HepG2 (cell line): Measurements from ENCODE around the gene PYGB. TPM values are rescaled to one million over a fixed set of nuclear protein-coding genes. Genes with fewer than 3 reads are reported as not detected.
A peak's percentile ranks its signal among the peaks of the same experiment; 100 is the strongest.

ENCODE experiments used
- CBX5 ChIP-seq: sonication (generic); formaldehyde crosslinking; IDR thresholded peaks from 2 replicates; pipeline ENCODE4 v1.4.0; 2020; ENCODE audit warnings: missing genetic modification reagents, borderline replicate concordance
- JDP2 ChIP-seq: sonication (generic); formaldehyde crosslinking; IDR thresholded peaks from 2 replicates; pipeline ENCODE4 v1.8.1; 2022; ENCODE audit warnings: missing genetic modification reagents, borderline replicate concordance
- KDM5A ChIP-seq: fragments of 200-600 bp; sonication (generic); IDR thresholded peaks from 2 replicates; pipeline ENCODE4 v1.7.0; 2018; ENCODE audit warnings: antibody characterized with exemption, mild to moderate bottlenecking, low read length, borderline replicate concordance
- NR1H2 ChIP-seq: sonication (generic); formaldehyde crosslinking; IDR thresholded peaks from 2 replicates; pipeline ENCODE4 v1.8.1; 2022; ENCODE audit warnings: low read depth, missing genetic modification reagents, borderline replicate concordance
- WIZ ChIP-seq: sonication (generic); formaldehyde crosslinking; IDR thresholded peaks from 2 replicates; pipeline ENCODE4 v1.5.1; 2020; ENCODE audit warnings: mild to moderate bottlenecking, missing genetic modification reagents
- ZNF460 ChIP-seq: sonication (generic); formaldehyde crosslinking; IDR thresholded peaks from 2 replicates; pipeline ENCODE4 v1.5.1; 2020; ENCODE audit warnings: missing genetic modification reagents, mild to moderate bottlenecking, borderline replicate concordance
- ZNF556 ChIP-seq: sonication (generic); formaldehyde crosslinking; IDR thresholded peaks from 2 replicates; pipeline ENCODE4 v1.4.0; 2020; ENCODE audit warnings: mild to moderate bottlenecking, missing genetic modification reagents, borderline replicate concordance
- ZNF564 ChIP-seq: sonication (generic); formaldehyde crosslinking; IDR thresholded peaks from 2 replicates; pipeline ENCODE4 v1.8.1; 2023; ENCODE audit warnings: mild to moderate bottlenecking, missing genetic modification reagents
- ZNF674 ChIP-seq: sonication (generic); formaldehyde crosslinking; IDR thresholded peaks from 2 replicates; pipeline ENCODE4 v1.5.0; 2020; ENCODE audit warnings: low read depth, mild to moderate bottlenecking, missing genetic modification reagents
- polyA plus RNA-seq, 8 experiments: library from polyadenylated mRNA; depleted of rRNA in 3 of 8; stranded (reverse) in 7 of 8; unstranded in 1 of 8; fragments of >200 nt; fragmentation: Illumina TruSeq in 4 of 8; extraction: Trizol in 4 of 8; gene quantifications; 2 replicates each; pipeline versions ENCODE4 v1.2.1 to v1.2.3, GENCODE V29; 2011 to 2016; ENCODE audit warnings: low read depth in 4 of 8, missing spikeins in 1 of 8, mixed read lengths in 1 of 8; ENCODE audit not compliant: insufficient read depth in 1 of 8
- total RNA-seq, 5 experiments: library from RNA; depleted of rRNA; stranded (reverse); fragments of >200 nt; fragmentation: Illumina TruSeq; extraction: Trizol; gene quantifications; 2 replicates each; pipeline ENCODE4 v1.2.3, GENCODE V29; 2016; ENCODE audit warnings: low read depth in 1 of 5
- TF ChIP-seq, protein P1 (sequence below): IDR thresholded peaks from 2 replicates; pipeline ENCODE4 v1.4.0; 2020; ENCODE audit warnings: mild to moderate bottlenecking, missing genetic modification reagents
- TF ChIP-seq, protein P2 (sequence below): sonication (generic); formaldehyde crosslinking; IDR thresholded peaks from 2 replicates; pipeline ENCODE4 v1.9.0; 2021; ENCODE audit warnings: missing genetic modification reagents, mild to moderate bottlenecking, borderline replicate concordance
- TF ChIP-seq, protein P3 (sequence below): sonication (generic); formaldehyde crosslinking; IDR thresholded peaks from 2 replicates; pipeline ENCODE4 v1.4.0; 2020; ENCODE audit warnings: missing genetic modification reagents, borderline replicate concordance
- TF ChIP-seq, protein P4 (sequence below): sonication (generic); formaldehyde crosslinking; IDR thresholded peaks from 2 replicates; pipeline ENCODE4 v1.4.0; 2020; ENCODE audit warnings: missing genetic modification reagents, borderline replicate concordance
- TF ChIP-seq, protein P5 (sequence below): sonication (generic); formaldehyde crosslinking; IDR thresholded peaks from 2 replicates; pipeline ENCODE4 v1.4.0; 2020; ENCODE audit warnings: missing genetic modification reagents; ENCODE audit errors: not compliant biosample characterization

Gene PYGB
- total and polyA plus RNA-seq, 2 of the 13 experiments (the other 11 are each of a cell fraction or from before 2014, with no cell fraction given): 24.2 to 86.3 TPM

DNA sequence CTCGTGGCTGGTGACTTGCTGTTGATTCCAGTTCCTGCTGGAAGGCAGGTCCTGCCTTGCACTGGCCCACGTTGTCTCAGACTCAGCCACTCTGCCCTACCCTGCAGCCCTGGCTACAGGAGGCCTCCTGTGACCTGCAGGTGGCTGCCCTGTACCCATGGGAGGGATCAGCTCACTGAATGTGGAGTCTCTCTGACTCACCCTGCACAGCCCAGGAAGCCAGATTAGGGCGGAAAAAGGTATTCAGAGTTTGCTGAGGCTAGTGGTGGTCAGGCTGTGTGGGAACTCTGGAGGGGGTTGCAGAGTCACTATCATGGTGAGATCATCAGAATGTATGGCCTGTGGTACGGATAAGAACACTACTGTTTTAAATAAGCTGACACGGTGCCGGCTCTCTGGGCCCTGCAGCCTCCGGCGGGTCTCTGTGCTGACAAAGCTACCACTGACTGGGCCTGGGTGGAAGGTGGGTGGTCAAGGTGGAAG is 24.7 kb upstream of the PYGB start (continued):
- TF ChIP-seq, protein P1, sequence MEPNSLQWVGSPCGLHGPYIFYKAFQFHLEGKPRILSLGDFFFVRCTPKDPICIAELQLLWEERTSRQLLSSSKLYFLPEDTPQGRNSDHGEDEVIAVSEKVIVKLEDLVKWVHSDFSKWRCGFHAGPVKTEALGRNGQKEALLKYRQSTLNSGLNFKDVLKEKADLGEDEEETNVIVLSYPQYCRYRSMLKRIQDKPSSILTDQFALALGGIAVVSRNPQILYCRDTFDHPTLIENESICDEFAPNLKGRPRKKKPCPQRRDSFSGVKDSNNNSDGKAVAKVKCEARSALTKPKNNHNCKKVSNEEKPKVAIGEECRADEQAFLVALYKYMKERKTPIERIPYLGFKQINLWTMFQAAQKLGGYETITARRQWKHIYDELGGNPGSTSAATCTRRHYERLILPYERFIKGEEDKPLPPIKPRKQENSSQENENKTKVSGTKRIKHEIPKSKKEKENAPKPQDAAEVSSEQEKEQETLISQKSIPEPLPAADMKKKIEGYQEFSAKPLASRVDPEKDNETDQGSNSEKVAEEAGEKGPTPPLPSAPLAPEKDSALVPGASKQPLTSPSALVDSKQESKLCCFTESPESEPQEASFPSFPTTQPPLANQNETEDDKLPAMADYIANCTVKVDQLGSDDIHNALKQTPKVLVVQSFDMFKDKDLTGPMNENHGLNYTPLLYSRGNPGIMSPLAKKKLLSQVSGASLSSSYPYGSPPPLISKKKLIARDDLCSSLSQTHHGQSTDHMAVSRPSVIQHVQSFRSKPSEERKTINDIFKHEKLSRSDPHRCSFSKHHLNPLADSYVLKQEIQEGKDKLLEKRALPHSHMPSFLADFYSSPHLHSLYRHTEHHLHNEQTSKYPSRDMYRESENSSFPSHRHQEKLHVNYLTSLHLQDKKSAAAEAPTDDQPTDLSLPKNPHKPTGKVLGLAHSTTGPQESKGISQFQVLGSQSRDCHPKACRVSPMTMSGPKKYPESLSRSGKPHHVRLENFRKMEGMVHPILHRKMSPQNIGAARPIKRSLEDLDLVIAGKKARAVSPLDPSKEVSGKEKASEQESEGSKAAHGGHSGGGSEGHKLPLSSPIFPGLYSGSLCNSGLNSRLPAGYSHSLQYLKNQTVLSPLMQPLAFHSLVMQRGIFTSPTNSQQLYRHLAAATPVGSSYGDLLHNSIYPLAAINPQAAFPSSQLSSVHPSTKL (CRISPR knock-in tag): 0 out of 2 replicates have a peak, but pooled peaks have one; percentile 42
- TF ChIP-seq JDP2 (CRISPR knock-in tag): no peak
- peak; percentile 90; the same call in 1 of the 2 replicates for TF ChIP-seq CBX5
- no peak for TF ChIP-seq KDM5A
- TF ChIP-seq, protein P2, sequence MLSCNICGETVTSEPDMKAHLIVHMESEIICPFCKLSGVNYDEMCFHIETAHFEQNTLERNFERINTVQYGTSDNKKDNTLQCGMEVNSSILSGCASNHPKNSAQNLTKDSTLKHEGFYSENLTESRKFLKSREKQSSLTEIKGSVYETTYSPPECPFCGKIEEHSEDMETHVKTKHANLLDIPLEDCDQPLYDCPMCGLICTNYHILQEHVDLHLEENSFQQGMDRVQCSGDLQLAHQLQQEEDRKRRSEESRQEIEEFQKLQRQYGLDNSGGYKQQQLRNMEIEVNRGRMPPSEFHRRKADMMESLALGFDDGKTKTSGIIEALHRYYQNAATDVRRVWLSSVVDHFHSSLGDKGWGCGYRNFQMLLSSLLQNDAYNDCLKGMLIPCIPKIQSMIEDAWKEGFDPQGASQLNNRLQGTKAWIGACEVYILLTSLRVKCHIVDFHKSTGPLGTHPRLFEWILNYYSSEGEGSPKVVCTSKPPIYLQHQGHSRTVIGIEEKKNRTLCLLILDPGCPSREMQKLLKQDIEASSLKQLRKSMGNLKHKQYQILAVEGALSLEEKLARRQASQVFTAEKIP (CRISPR knock-in tag): no peak
- no peak for TF ChIP-seq ZNF564 (CRISPR knock-in tag)
- TF ChIP-seq NR1H2 (CRISPR knock-in tag): no peak
- TF ChIP-seq, protein P3, sequence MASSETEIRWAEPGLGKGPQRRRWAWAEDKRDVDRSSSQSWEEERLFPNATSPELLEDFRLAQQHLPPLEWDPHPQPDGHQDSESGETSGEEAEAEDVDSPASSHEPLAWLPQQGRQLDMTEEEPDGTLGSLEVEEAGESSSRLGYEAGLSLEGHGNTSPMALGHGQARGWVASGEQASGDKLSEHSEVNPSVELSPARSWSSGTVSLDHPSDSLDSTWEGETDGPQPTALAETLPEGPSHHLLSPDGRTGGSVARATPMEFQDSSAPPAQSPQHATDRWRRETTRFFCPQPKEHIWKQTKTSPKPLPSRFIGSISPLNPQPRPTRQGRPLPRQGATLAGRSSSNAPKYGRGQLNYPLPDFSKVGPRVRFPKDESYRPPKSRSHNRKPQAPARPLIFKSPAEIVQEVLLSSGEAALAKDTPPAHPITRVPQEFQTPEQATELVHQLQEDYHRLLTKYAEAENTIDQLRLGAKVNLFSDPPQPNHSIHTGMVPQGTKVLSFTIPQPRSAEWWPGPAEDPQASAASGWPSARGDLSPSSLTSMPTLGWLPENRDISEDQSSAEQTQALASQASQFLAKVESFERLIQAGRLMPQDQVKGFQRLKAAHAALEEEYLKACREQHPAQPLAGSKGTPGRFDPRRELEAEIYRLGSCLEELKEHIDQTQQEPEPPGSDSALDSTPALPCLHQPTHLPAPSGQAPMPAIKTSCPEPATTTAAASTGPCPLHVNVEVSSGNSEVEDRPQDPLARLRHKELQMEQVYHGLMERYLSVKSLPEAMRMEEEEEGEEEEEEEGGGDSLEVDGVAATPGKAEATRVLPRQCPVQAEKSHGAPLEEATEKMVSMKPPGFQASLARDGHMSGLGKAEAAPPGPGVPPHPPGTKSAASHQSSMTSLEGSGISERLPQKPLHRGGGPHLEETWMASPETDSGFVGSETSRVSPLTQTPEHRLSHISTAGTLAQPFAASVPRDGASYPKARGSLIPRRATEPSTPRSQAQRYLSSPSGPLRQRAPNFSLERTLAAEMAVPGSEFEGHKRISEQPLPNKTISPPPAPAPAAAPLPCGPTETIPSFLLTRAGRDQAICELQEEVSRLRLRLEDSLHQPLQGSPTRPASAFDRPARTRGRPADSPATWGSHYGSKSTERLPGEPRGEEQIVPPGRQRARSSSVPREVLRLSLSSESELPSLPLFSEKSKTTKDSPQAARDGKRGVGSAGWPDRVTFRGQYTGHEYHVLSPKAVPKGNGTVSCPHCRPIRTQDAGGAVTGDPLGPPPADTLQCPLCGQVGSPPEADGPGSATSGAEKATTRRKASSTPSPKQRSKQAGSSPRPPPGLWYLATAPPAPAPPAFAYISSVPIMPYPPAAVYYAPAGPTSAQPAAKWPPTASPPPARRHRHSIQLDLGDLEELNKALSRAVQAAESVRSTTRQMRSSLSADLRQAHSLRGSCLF: no peak
- peak; percentile 82; the same call in 1 of the 2 replicates for TF ChIP-seq ZNF556 (CRISPR knock-in tag)
- TF ChIP-seq ZNF460: no peak
- no peak for TF ChIP-seq ZNF674 (CRISPR knock-in tag)
- TF ChIP-seq WIZ: no peak
- TF ChIP-seq, protein P4, sequence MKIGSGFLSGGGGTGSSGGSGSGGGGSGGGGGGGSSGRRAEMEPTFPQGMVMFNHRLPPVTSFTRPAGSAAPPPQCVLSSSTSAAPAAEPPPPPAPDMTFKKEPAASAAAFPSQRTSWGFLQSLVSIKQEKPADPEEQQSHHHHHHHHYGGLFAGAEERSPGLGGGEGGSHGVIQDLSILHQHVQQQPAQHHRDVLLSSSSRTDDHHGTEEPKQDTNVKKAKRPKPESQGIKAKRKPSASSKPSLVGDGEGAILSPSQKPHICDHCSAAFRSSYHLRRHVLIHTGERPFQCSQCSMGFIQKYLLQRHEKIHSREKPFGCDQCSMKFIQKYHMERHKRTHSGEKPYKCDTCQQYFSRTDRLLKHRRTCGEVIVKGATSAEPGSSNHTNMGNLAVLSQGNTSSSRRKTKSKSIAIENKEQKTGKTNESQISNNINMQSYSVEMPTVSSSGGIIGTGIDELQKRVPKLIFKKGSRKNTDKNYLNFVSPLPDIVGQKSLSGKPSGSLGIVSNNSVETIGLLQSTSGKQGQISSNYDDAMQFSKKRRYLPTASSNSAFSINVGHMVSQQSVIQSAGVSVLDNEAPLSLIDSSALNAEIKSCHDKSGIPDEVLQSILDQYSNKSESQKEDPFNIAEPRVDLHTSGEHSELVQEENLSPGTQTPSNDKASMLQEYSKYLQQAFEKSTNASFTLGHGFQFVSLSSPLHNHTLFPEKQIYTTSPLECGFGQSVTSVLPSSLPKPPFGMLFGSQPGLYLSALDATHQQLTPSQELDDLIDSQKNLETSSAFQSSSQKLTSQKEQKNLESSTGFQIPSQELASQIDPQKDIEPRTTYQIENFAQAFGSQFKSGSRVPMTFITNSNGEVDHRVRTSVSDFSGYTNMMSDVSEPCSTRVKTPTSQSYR (CRISPR knock-in tag): 0 out of 2 replicates have a peak, but pooled peaks have one; percentile 5
- TF ChIP-seq, protein P5, sequence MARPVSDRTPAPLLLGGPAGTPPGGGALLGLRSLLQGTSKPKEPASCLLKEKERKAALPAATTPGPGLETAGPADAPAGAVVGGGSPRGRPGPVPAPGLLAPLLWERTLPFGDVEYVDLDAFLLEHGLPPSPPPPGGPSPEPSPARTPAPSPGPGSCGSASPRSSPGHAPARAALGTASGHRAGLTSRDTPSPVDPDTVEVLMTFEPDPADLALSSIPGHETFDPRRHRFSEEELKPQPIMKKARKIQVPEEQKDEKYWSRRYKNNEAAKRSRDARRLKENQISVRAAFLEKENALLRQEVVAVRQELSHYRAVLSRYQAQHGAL (CRISPR knock-in tag): no peak
